ENCODE data around the gene DOCK1.
A peak's percentile ranks its signal among the peaks of the same experiment; 100 is the strongest.

Gene DOCK1

DNA sequence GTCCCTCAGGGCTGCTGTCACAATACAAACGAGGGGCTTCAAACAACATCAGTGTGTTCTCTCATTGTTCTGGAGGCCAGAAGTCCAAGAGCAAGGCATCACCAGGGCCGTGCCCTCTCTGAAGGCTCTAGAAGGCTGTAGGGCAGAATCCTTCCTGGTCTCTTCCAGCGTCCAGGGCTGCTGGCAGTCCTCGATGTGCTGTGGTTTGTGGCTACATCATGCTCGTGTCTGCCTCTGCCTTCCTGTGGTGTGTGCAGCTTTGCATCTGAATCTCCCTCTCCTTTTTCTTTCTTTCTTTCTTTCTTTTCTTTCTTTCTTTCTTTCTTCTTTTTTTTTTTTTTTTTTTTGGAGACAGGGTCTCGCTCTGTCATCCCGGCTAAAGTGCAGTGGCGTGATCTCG lies 187.7 kb downstream of the DOCK1 start:
- no peak for DNase-seq

DNA sequence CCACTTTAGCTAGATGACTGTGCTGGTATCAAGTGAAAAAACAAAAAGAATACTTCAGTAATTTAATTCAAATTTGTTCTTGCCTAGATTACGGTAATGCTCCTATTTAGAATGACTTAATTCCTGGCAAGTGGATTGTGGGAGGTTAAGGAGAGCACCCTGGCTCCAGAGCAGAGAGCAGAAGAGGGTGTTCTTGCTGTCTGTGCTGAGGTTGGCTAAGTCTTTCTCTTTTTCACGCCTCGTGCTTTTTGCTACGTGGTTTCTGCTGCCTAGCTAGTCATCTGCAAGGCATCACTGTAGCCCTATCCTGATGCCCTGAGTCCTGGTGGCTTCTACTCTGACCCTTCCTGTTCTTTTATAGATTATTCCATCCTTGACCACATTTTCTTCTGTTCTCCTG lies 189.8 kb downstream of the DOCK1 start:
- DNase-seq, result no peak

DNA sequence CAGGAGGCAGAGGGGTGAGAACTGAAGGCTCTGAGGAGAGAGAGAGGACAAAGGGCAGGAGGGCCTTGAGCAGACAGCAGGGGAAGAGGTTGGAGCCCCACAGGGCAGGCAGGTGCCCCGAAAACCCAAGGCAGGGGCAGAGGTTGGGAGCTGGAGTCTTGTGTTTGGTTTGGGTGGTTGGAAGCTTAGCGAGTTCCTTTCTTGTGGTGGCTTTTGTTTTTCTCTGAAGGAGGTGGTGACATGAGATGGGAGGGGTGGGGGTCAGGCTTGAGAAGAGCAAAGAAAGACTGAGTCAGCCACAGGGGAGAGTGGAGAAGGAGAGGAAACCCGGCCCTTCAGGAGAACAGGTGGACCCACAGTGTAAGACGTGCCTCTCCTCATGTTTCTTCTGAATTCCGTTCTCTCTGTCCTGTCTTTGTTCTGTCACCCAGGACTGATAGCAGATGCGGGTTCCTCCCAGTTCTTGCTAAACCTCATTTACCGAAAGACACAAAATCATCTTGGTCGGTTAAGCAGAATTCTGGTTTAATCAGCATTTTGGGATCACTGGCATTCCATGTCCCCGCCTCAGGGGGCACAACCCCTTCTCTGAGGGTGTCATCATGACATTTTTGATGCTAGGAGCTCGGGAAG lies 195.9 kb downstream of the DOCK1 start:
- no peak for DNase-seq

DNA sequence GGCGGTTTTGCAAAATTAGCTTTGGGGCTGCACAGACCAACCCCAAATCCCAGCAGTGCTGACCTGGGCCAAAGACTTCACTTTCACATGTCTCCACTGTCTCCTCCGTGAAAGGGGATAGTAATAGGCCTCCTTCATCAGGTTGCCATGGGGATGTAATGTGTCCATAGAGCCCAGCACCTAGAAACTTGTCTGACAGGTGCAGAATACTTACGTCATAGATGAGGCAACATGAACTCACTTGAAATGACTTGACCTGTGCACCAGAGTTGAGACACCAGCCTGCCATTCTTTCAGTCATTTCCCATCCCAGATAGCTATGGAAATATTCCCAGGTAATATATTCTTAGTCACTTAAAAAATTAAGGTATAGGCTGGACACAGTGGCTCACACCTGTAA lies 196.9 kb downstream of the DOCK1 start:
- no peak for DNase-seq

DNA sequence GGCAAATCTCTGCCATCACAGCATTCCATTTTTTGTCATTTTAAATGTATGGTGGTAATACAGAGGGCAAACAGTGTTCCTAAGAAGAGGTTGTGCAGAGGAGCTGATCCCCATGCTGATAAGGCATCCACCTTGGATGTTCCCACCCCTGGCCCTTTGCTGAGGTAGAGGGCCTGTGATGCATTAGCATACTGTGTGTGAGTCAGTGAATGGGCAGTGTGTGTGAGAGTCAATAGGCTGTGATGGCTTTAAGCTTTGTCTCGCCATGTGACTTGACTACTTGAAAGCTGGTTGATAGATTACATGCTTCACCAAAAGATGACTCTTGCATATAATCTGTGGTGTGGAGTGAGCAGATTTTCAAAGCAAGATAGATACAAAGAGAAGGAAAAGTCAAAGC lies 209.9 kb downstream of the DOCK1 start:
- no peak for DNase-seq

DNA sequence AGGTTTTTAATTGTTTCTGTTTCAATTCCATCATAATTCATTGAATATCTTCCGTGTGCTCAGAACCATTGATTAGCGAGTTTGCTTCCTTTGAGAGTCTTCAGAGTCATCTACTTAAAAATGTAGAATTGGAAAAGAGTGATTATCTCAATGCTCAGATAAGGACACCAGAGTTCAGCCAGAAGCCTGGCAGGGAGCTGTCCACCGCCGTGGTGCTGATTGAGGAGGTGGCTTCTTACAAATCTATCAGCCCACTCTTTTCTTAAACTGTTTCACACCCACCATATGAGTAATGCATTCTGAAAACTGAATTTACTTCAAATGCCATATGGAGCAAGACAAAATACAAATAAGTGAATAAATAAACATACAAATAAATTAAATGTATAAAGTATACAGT lies 211.9 kb downstream of the DOCK1 start:
- peak; percentile 68 for DNase-seq

DNA sequence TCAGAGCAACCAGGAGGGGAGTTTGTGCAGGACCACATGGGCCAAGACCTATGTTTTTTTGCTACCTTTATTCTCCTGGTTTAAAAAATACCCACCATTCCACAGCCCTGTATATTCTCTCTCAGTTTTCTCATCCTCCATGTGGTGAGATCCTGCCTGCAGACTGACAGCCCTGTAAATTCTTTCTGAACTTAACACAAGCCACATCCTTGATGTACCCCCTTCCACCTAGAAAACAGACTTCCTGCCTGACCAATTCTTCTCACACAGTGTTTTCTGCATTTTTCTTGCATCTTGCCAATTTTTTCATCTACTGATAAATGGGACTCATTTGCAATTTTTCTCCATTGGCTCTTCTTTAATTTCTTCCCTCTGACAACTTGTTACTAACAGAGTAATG lies 212.8 kb downstream of the DOCK1 start:
- DNase-seq, result no peak

DNA sequence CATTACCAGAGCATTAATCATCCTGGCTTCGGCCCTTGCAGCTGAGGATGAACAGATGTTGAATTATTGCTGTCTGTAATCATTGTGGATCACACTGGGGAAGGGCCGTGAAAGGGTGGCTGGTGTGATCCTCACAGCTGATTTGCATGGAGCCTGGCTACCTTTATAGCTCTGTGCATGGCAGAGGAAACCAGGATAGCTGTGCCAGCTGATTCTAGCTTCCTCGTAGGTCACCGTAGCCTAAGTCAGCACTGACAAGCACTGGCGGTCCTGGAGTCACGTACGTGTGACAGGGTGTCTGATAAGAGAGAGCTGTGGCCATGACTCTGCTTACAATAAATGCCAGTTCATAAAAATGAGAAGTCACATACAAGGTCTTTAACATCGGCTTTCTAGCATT lies 214.7 kb downstream of the DOCK1 start:
- no peak for DNase-seq

DNA sequence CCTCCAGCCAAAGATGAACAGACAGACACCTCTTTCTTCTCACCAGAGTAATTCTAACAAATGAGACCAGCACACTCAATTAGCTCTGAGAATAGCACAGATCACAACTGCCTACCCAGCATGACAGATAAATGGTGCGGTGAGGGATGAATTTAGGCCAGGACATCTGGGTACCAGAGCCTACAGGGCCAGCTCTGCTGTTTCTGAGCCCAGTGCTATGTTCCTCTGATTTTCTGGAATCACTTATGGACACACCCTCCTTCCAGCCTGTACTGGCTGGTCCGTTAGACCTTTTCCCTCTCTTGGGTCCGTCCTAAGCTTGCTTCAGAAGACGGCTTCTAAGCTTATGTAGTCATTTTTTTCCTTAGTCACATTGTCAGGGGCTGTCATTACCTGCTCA lies 217.6 kb downstream of the DOCK1 start:
- DNase-seq, result no peak

DNA sequence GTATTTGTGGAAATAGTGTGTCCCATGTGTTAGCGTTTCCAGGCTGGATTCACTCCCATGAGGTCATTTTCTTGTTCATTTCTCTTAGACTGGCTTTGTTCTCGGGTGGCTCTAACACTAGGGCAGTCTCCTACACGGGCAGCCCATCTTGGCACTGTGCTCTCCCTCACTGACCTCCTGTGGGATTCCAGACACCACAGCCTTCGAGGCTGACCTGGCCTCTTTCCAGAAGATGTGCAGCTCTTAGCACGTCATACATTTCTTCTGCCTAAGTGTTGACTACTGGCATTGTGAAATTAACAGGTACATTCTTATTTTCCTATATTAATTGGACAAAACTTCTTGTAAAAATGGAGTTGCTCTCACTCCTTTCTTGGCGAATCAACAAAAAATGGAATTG lies 218.4 kb downstream of the DOCK1 start:
- DNase-seq, result no peak

DNA sequence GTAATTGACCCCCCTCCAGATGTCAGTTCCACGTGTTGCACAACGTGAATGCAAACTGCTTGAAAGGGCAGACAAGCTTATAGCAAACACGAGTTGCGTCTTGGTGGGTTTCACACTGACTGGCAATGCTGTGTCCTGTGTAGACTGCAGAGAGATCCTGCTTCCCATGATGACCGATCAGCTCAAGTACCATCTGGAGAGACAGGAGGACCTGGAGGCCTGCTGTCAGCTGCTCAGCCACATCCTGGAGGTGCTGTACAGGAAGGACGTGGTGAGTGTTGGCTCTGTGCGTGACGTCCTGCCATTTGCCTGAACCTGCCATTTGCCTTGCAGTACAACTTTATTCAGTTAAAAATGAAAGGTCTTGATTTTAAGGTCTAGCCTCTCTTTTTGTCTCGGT lies 220.1 kb downstream of the DOCK1 start:
- DNase-seq, result no peak

DNA sequence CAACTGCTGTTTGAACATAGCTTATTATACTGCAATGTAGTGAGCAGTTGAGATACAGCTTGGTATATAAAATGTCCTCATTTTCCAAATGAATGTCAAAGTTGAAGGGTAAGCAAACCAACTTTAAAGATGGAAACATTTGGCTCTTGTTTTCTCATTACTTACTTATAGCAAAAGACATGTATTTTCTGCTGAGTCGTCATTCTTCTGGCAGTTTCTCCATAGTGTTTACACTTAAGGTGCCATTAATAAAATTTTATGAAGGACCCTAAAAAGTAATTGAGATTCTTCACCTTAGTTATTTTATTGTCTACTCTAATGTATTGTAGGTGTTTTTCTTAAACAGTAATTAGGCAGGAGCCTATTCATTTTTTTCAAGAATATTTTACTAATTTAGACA lies 222.6 kb downstream of the DOCK1 start:
- DNase-seq, result no peak

DNA sequence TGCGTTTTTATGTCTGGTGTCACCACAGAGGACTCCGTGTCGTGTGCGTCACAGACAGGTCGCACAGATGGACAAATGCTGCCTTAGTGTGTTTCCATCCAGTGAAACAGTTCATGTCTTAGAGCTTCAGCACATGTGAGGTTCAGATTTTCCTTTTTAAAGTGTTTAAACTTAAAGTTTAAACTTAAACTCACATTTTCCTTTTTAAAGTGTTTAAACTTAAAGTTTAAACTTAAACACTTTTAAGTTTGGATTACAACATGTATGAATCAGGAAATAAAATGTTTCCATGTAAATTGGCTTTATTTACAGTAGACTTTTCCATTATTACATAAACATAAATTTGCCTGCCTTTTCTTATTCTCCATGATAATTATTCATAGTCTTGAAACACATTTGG lies 223.9 kb downstream of the DOCK1 start:
- no peak for DNase-seq

DNA sequence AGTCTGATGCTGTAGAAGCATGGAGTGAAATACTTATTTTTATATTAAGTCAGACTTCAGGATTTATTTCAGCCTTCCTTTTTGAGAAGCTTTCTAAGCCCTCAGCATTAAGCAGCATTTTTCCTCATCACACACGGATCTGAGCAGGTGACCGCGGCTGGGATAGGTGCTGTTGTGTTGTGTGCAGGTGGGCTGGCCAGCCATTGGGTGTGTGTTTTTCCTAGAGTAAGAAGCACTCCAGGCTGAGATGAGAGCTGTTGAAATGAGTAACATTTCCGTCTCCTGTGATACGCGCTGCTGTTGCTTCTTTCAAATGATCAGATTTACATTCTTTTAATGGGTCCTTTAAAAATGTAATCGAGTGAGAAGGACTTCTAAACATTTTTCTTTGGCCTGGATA lies 227.2 kb downstream of the DOCK1 start:
- no peak for DNase-seq

DNA sequence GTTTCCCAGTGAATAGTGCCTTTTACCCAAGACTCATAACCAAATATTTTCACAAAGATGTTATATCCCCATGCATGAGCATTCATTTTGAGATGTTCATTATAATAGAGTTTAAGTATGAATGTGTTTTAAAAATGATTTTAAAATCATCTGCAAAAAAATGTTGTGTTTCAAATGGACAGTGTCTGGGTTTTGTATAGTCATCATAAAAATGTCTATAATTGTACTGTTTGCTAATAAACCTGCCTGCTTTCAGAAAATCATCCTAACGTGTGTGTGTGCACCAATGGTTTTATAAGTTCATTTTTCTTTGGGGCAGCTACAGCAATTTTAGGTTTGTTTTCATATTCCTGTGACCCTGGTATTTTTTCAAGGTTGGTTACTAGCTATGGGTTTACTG lies 228.0 kb downstream of the DOCK1 start:
- no peak for DNase-seq

DNA sequence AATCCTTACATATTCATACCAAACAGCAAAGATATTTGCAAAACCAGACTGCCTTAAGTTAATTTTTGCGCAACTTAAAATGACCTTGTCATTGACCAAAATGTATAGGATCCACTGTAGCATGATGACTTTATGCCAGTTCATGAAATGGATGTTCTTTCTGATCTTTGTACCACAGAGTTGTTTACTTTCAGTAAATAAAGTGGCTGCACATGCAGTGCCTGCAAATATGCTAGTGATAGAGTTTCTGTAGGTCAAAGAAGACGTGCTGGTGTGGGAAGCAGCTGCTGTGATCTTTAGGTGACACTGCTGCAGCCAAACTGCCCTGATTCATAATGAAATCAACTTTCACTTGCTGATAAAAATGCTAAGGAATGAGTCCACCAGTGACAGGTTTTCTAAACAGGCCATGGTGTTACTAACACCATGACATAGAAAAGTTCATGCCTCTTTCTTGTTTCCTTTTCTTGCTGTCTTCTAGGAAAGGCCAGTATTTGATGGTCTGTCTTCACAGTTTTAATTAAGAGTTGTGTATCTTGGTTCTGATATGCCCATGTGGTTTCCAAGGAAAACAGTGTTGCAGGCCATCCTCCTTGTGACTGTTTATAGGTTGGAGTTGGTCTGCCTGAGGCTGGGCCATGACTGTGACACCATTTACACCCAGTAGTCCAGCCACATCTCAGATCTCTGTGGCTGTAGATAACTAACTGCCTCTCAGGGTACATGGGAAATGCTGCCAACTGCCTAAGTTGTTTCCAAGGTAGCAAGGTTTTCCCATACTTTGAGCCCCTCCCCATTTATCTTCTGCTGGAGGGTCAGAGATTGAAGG lies 228.7 kb downstream of the DOCK1 start:
- no peak for DNase-seq

DNA sequence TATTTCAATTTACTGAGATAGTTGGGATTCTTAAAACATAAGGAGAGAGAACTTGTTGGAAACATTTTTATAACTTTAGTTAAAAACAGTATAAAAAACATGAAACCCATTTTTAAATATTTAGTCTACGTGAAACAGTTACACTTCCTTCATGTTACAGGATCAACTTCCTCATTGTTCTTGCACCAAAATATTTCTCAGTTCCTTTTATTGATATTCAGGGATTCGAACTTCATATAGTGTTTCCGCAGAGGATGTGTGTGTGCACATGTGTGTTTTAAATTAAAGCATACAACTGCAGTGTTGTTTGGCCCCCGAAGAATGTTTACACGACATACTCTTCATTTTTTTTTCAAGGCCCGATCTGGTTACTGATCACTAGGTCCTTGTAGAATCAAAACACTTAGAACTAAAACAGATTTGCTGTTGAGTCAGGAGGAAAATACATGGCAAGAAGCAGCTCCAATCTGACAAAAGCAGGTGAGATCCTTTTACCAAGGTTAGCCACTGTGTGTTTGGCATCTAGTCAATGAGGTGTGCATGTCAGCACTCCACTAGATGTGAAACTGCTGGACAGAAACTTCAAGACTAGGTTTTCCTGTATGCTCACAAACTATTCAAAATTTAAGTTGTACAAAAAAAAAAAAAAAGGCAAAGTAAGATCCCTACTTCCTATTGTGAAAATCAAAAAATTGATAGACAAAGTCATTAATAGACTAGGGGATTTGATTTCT lies 230.8 kb downstream of the DOCK1 start:
- no peak for DNase-seq

DNA sequence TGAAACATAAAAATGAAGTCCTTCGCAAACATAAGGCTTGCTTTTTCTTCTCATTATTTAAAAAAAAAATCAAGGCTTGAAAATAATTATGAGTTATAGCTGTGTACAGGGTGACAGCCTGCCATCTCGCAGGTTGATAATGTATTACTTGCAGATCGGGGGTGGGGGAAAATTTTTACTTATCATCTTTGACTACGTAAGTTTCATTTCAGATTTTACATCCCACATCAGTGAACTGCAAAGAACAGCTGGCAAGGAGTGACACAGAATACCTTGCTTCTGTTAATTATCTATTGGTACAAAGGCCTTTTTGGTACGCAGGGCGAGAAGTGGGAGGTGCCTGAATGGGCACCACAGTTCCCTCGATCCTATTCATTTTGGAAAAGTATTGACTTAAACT lies 232.2 kb downstream of the DOCK1 start:
- DNase-seq, result no peak

DNA sequence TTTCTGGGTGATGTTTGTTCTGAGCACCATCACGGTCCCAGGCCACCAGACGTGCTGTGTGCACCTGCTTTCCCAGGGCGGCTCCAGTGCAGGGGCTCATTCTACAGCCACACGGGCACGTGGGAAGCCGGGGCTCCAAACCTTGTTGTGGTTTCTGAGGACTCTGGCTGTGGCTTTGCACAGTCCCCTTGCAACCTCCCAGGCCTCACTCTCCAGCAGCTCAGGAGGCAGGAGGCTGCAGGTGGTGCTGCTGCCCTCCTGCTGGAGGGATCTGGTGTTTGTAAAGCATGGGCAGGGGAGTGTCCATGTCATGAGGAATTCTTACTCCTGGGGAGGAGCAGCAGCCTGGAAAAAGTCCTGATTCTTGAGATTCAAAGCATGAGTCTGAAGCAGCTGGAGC lies 236.9 kb downstream of the DOCK1 start:
- DNase-seq, result no peak

DNA sequence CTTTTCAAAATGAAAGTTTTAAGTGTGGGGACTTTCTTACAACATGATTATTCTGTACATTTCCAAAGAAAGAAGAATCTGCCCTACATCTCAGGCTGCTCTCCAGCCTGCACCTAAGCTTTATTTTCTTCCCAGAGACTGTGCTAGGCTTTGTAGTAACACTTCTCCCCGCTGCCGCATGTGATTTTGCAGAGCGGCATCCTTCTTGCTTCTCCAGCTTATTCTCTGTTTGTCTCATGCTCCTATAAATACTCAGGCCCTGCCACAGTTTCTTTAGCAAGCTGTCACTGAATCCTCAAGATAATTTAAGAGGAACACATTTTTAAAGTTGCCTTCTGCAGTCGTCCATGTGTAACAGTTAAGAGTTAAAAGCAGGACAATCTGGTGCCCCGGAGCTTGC lies 237.6 kb downstream of the DOCK1 start:
- DNase-seq, result no peak

DNA sequence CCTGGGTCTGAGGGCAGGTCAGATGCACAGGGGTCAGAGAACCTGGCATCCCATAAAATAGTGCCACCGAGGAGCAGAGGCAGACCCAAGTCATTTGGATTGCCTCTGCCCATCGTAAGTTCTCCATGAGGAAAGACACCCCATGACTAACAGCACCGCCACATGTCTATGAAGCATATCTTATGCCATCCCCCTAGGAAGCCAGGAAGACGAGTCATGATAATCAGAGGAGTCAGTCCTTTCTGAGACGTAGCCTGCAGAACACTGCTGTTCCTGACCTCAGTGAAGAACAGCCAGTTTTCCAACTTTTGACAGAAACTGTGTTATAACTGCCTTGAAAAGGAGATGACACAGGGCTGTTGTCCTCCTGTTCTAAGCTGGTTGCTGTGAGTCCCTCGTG lies 239.9 kb downstream of the DOCK1 start:
- no peak for DNase-seq

DNA sequence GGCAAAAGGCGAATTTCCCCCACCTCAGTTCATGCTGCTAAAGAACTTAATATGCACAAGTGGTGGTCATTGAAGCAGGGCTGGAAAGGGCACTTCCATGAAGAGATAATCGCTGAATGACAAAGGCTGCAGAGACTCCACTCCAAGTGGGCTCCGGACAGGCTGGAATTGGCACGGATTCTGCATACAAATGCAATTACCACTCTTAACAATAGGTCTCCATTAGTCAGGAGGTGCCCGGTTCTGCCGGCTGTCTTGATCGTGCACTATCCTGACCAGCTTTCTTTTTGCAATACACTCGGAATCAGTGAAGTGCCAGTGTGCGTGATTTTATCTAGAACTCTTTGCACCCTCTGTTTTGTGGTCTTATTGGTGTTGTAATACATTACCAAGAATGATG lies 241.4 kb downstream of the DOCK1 start:
- no peak for DNase-seq

DNA sequence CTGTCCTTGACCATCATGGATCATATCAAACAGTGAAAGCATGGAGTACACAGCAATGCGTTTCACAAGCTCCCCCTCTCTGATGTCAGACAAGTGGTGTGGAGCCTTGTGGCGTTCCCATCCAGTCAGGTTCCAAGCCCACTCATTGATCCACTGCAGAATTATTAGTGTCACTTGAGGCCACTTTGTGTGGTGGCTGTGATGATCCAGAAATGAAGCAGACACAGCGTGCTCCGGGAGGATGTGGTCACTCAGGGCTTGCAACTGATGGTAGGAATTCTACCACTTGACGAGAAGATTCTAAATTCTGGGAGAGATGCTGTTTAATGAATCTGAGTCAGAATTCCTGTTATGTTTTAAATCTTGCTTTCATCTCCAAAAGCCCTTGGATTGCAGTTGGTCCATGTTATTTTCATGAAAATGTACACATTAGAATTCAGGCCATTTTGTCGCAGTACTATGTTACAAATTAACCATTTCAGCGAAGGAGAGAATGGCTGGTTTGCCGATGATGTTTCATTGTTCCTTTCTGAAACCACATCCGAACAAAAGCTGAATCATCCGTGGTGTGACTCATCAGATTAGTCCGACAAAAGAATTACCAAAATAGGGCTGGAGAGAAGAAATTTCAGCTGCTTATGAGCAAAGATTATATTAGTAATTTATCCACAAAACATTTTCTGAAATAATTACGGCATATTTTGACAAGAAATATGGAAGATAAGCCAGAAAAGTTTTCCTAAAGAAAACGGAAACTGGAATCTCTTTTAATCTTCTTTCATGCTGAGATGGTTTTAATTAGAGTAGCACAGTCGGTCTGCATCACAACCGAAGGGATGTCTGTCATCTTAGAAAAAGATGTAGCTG lies 243.1 kb downstream of the DOCK1 start:
- peak; percentile 52 for DNase-seq

DNA sequence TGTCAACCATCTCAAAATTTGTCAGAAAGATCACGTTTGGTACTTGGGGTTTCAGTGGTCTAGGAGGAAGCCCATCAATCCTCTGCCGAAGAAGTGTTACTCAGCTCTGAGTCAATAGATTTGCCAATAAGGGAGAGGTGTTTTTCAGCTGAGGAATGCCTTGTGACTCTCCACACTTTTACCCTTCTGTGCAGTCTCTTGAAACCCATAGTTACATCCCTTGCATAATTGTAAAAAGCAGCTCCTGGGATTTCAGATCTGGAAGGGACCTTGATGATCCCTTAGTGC lies 243.6 kb downstream of the DOCK1 start:
- DNase-seq, result peak; percentile 15
